CD4-positive, CD25-positive, alpha-beta regulatory T cell (primary cell): Measurements from ENCODE around the gene TRAFD1. TPM values are rescaled to one million over a fixed set of nuclear protein-coding genes. Genes with fewer than 3 reads are reported as not detected.

Source experiments
- ATAC-seq, 2 donors: fragments of 150-1000 bp; cut with Tn5 transposase; one replicate each; pipeline ENCODE4 v1.10.0; 2021; ENCODE audit warnings: low read depth in 2 of 2, moderate number of reproducible peaks in 2 of 2, moderate library complexity in 1 of 2
- DNase-seq, 3 donors: peaks; one replicate each; pipeline versions ENCODE4 v3.0.0 to v3.0.0-alpha.2; 2012 to 2022; ENCODE audit warnings: mixed read lengths in 1 of 3
- H3K27ac ChIP-seq: one replicate; pipeline ENCODE4 v1.7.0; 2013; ENCODE audit warnings: mild to moderate bottlenecking, low read length; ENCODE audit not compliant: insufficient read depth, poor library complexity, severe bottlenecking
- H3K27me3 ChIP-seq: one replicate; pipeline ENCODE4 v1.7.0; 2013; ENCODE audit warnings: low read length; ENCODE audit not compliant: control insufficient read depth, insufficient read depth
- H3K36me3 ChIP-seq: one replicate; pipeline ENCODE4 v1.7.0; 2013; ENCODE audit warnings: mild to moderate bottlenecking, low read length, moderate library complexity; ENCODE audit not compliant: control insufficient read depth, insufficient read depth
- H3K4me1 ChIP-seq: 2 replicates; pipeline ENCODE4 v1.7.0; 2013; ENCODE audit warnings: mild to moderate bottlenecking, low read length; ENCODE audit not compliant: insufficient read depth, control insufficient read depth, poor library complexity, severe bottlenecking
- H3K4me3 ChIP-seq: one replicate; pipeline ENCODE4 v1.7.0; 2013; ENCODE audit warnings: low read depth, mild to moderate bottlenecking, low read length, moderate library complexity
- H3K9me3 ChIP-seq, 2 experiments: 1 replicate in 1 of 2; 2 replicates in 1 of 2; pipeline ENCODE4 v1.7.0; 2013; ENCODE audit warnings: low read length in 2 of 2, mild to moderate bottlenecking in 1 of 2, moderate library complexity in 1 of 2; ENCODE audit not compliant: control insufficient read depth in 2 of 2
- H3K27ac Mint-ChIP-seq, 3 donors: one replicate each; pipeline ENCODE4 v1.8.0; 2020 to 2022; ENCODE audit warnings: mild to moderate bottlenecking in 3 of 3, mixed read lengths in 3 of 3, moderate library complexity in 2 of 3
- H3K27me3 Mint-ChIP-seq: one replicate; pipeline ENCODE4 v1.8.0; 2022; ENCODE audit warnings: mild to moderate bottlenecking, mixed read lengths
- H3K36me3 Mint-ChIP-seq: one replicate; pipeline ENCODE4 v1.8.0; 2020; ENCODE audit warnings: mixed read lengths
- H3K4me1 Mint-ChIP-seq, 4 donors: one replicate each; pipeline ENCODE4 v1.8.0; 2020 to 2022; ENCODE audit warnings: mixed read lengths in 4 of 4, mild to moderate bottlenecking in 1 of 4
- H3K4me3 Mint-ChIP-seq, 4 donors: one replicate each; pipeline ENCODE4 v1.8.0; 2020 to 2022; ENCODE audit warnings: mild to moderate bottlenecking in 4 of 4, mixed read lengths in 4 of 4, moderate library complexity in 3 of 4
- H3K9me3 Mint-ChIP-seq, 7 donors: one replicate each; pipeline ENCODE4 v1.8.0; 2020 to 2022; ENCODE audit warnings: mixed read lengths in 7 of 7, mild to moderate bottlenecking in 3 of 7, moderate library complexity in 2 of 7
- polyA plus RNA-seq, 4 donors: library from polyadenylated mRNA; unstranded; fragments of 300-500 nt; fragmentation: Illumina TruSeq; gene quantifications; one replicate each; pipeline ENCODE4 v1.2.3, GENCODE V29; 2021
- total RNA-seq: library from RNA; stranded (reverse); gene quantifications from one replicate; pipeline ENCODE4 v1.2.3, GENCODE V29; 2022

The TRAFD1 gene
- total RNA-seq (43.4 TPM), polyA plus RNA-seq (10 to 100 TPM; 73.5 to 95.7 (median 83.0) TPM)

- no peaks in the 10 kb centered on the region for H3K27me3 ChIP-seq
- peak; percentile 97 to 99 (median 99) for DNase-seq
- peaks cover 15% of the 10 kb centered on the region for H3K27me3 Mint-ChIP-seq
- H3K9me3 Mint-ChIP-seq = no peaks in the 10 kb centered on the region
- H3K36me3 Mint-ChIP-seq = no peaks in the 10 kb centered on the region
- H3K4me1 ChIP-seq = peaks cover 51% of the 10 kb centered on the region
- peak within 1 kb of the TSS; percentile 37 to 91 (median 86) for H3K27ac Mint-ChIP-seq
- no peaks in the 10 kb centered on the region for H3K9me3 ChIP-seq
- peak within 1 kb of the TSS; percentile 90 for H3K4me3 ChIP-seq
- peak; percentile 99 to 100 for ATAC-seq
- H3K4me1 Mint-ChIP-seq = peaks cover 11 to 49% (median 32%) of the 10 kb centered on the region in 4 donors
- no peaks in the 10 kb centered on the region for H3K36me3 ChIP-seq
- H3K4me3 Mint-ChIP-seq = peak within 1 kb of the TSS; percentile 81 to 100 (median 92)
- H3K27ac ChIP-seq = peak within 1 kb of the TSS; percentile 83
These were observed at the start of gene TRAFD1 for GRCh38 chr12:112125250-112125999. Gene TRAFD1, plus strand, starts transcription at chr12:112125560. Its CDS starts 4,963 bp downstream, at chr12:112130523.

DNA sequence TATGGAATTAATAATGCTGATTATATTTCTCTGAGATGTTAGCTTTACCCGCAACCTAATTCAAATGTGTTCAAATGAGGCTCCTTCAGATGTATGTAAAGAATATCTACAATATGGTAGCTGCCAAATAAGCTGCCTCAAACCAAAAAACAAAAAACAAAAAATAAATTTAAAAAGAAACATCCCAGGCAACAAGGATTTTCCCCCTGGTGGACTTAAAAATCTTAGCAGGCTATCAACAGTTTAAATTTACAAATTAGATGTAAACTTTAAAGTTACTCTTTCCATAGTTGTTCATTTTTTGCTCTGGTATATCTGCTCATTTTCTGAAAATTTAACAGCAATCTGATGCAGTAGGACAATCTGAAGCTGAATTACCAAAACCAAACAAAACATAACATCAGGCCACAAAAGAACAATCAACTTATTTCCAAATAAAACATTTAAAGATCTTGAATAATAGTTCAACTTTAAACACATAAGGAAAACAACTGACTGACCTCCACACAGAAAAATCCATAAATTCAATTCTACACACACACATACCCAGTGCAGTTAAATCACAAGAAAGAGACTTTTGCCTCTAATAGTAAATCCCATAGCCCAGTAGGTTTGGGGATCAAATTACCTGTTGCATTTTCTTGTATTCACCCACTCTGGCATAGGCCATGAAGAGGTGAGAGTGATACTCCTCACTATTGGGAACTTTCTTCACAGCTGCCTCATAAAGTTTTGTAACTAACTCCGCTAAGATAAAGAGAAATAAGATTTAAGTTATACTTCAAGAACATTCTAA is 38.1 kb upstream of the TRAFD1 start:
- Histone ChIP-seq H3K27me3 (no peaks in the 10 kb centered on the region), H3K9me3 (no peaks in the 10 kb centered on the region), H3K4me3 (no peak overlapping the region), H3K36me3 (peaks cover 53% of the 10 kb centered on the region), H3K4me1 (no peaks in the 10 kb centered on the region), H3K27ac (peak overlapping the region; percentile 14)
- Mint-ChIP-seq H3K27me3 (no peaks in the 10 kb centered on the region), H3K4me3 (no peak overlapping the region), H3K27ac (peak overlapping the region in 1 of 3 donors; percentile 57), H3K36me3 (peaks cover 39% of the 10 kb centered on the region), H3K4me1 (peaks cover 8 to 19% (median 18%) of the 10 kb centered on the region in 4 donors), H3K9me3 (no peaks in the 10 kb centered on the region)
- ATAC-seq (no peak), DNase-seq (peak in 1 of 3 donors; percentile 6)

DNA sequence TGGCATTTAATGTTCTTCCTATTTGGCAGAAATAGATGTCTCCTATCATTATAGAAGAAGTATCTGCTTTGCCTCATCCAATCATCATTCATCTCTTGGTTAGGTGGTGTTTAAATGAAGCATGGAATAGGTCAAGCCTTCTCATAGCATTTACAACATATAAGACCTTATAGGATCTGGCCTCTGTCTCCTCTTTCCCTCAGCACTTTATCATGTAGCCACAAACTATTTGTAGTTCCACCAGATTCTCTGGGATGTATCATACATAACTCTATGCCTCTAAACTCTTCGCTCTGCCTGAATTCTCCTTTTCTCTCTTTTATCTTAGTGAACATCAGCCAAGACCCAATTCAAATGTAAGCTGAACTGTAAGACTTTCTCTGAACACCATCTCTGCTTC is 37.5 kb upstream of the TRAFD1 start:
- Histone ChIP-seq H3K36me3 (peaks cover 54% of the 10 kb centered on the region), H3K9me3 (no peaks in the 10 kb centered on the region), H3K27me3 (no peaks in the 10 kb centered on the region), H3K4me3 (no peak overlapping the region), H3K4me1 (no peaks in the 10 kb centered on the region), H3K27ac (no peak overlapping the region)
- no peak for ATAC-seq
- no peak overlapping the region for H3K4me3 Mint-ChIP-seq
- H3K9me3 Mint-ChIP-seq = no peaks in the 10 kb centered on the region
- no peak for DNase-seq
- H3K27me3 Mint-ChIP-seq = no peaks in the 10 kb centered on the region
- peak overlapping the region in 2 of 3 donors; percentile 40 to 57 for H3K27ac Mint-ChIP-seq
- peaks cover 8 to 20% (median 17%) of the 10 kb centered on the region in 4 donors for H3K4me1 Mint-ChIP-seq
- peaks cover 39% of the 10 kb centered on the region for H3K36me3 Mint-ChIP-seq

GRCh38 chr12:112091563-112091962 is 33.8 kb upstream of the TRAFD1 start:
- DNase-seq = no peak
- Histone ChIP-seq H3K9me3 (no peaks in the 10 kb centered on the region), H3K27ac (no peak overlapping the region), H3K27me3 (no peaks in the 10 kb centered on the region), H3K4me3 (no peak overlapping the region), H3K4me1 (no peaks in the 10 kb centered on the region), H3K36me3 (peaks cover 43% of the 10 kb centered on the region)
- Mint-ChIP-seq H3K9me3 (no peaks in the 10 kb centered on the region), H3K36me3 (peaks cover 48% of the 10 kb centered on the region), H3K4me1 (peaks cover 11 to 27% (median 25%) of the 10 kb centered on the region in 4 donors), H3K27me3 (no peaks in the 10 kb centered on the region), H3K27ac (no peak overlapping the region), H3K4me3 (peak overlapping the region in 1 of 4 donors; percentile 21)
- ATAC-seq = no peak

- ATAC-seq = no peak
- Mint-ChIP-seq H3K27ac (peak overlapping the region; percentile 76 to 86 (median 77)), H3K4me1 (peaks cover 12 to 42% (median 32%) of the 10 kb centered on the region in 4 donors), H3K9me3 (no peaks in the 10 kb centered on the region), H3K4me3 (no peak overlapping the region), H3K36me3 (peaks cover 37% of the 10 kb centered on the region), H3K27me3 (no peaks in the 10 kb centered on the region)
- Histone ChIP-seq H3K36me3 (peaks cover 39% of the 10 kb centered on the region), H3K9me3 (no peaks in the 10 kb centered on the region), H3K4me3 (peak overlapping the region; percentile 1), H3K27me3 (no peaks in the 10 kb centered on the region), H3K27ac (no peak overlapping the region), H3K4me1 (no peaks in the 10 kb centered on the region)
- DNase-seq = no peak
These were observed 29.3 kb upstream of the TRAFD1 start for GRCh38 chr12:112096070-112096469.

GRCh38 chr12:112096667-112097066 is 28.7 kb upstream of the TRAFD1 start:
- Histone ChIP-seq H3K27me3 (no peaks in the 10 kb centered on the region), H3K27ac (no peak overlapping the region)
- no peak for ATAC-seq

DNA sequence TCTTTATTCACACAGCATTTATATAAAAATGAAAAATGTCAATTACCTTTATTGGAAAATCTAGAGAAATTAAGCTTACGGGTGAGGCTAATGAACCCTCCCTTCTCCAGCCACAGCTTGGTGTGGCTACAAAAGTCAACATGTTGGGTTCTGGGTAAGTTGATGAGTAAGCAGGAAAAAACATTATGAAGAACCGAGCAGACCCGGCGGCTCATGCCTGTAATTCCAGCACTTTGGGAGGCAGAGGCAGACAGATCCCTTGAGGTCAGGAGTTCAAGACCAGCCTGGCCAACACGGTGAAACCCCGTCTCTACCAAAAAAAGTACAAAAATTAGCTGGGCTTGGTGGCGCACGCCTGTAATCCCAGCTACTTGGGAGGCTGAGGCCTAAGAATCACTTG is 27.7 kb upstream of the TRAFD1 start:
- Histone ChIP-seq H3K4me3 (no peak overlapping the region), H3K4me1 (peaks cover 6% of the 10 kb centered on the region), H3K36me3 (peaks cover 30% of the 10 kb centered on the region), H3K27me3 (no peaks in the 10 kb centered on the region), H3K9me3 (no peaks in the 10 kb centered on the region), H3K27ac (no peak overlapping the region)
- H3K9me3 Mint-ChIP-seq = no peaks in the 10 kb centered on the region
- H3K27me3 Mint-ChIP-seq = no peaks in the 10 kb centered on the region
- H3K4me3 Mint-ChIP-seq = no peak overlapping the region
- no peak for DNase-seq
- H3K4me1 Mint-ChIP-seq = peaks cover 14 to 46% (median 38%) of the 10 kb centered on the region in 4 donors
- H3K27ac Mint-ChIP-seq = peak overlapping the region in 1 of 3 donors; percentile 71
- ATAC-seq = no peak
- H3K36me3 Mint-ChIP-seq = peaks cover 33% of the 10 kb centered on the region

More at GRCh38 chr12:112096667-112097066, 28.7 kb upstream of the TRAFD1 start:
- Mint-ChIP-seq H3K4me3 (no peak overlapping the region), H3K27me3 (no peaks in the 10 kb centered on the region), H3K36me3 (peaks cover 33% of the 10 kb centered on the region), H3K4me1 (peaks cover 14 to 44% (median 34%) of the 10 kb centered on the region in 4 donors), H3K27ac (peak overlapping the region; percentile 77 to 86 (median 79)), H3K9me3 (no peaks in the 10 kb centered on the region)
- peak in 1 of 3 donors; percentile 38 for DNase-seq
- H3K4me3 ChIP-seq = peak overlapping the region; percentile 1
- no peaks in the 10 kb centered on the region for H3K9me3 ChIP-seq
- peaks cover 36% of the 10 kb centered on the region for H3K36me3 ChIP-seq
- peaks cover 2% of the 10 kb centered on the region for H3K4me1 ChIP-seq
